HCT116 (cell line): Measurements from ENCODE around the gene NHSL2.

ENCODE experiments used
- ATF3 ChIP-seq: IDR thresholded peaks from 2 replicates; pipeline ENCODE4 v1.6.1; 2012
- CTCF ChIP-seq, 3 experiments: fragments of 200-600 bp in 1 of 3; sonication (generic) in 1 of 3; IDR thresholded peaks in 2 of 3; conservative IDR thresholded peaks in 1 of 3; 2 replicates each; pipeline ENCODE4 v1.5.1; 2012 to 2017; ENCODE audit warnings: low read depth in 2 of 3, low read length in 2 of 3, antibody characterized with exemption in 1 of 3, borderline replicate concordance in 1 of 3, control low read depth in 1 of 3, mild to moderate bottlenecking in 1 of 3, mixed read lengths in 1 of 3, mixed run types in 1 of 3, moderate library complexity in 1 of 3; ENCODE audit not compliant: insufficient read depth in 1 of 3
- JUND ChIP-seq: IDR thresholded peaks from 2 replicates; pipeline ENCODE4 v1.6.1; 2012
- POLR2A ChIP-seq: IDR thresholded peaks from 2 replicates; pipeline ENCODE4 v1.7.0; 2011; ENCODE audit warnings: borderline replicate concordance; ENCODE audit not compliant: insufficient read depth, insufficient read length; ENCODE audit errors: extremely low read depth
- SIN3A ChIP-seq: IDR thresholded peaks from 2 replicates; pipeline ENCODE4 v1.6.1; 2012; ENCODE audit warnings: low read depth

- no peak for TF ChIP-seq CTCF (IDR thresholded peaks at IDR 0.05 in 2 of 3, conservative IDR thresholded peaks at IDR 0.05 in 1 of 3; ENCODE audit: borderline replicate concordance in 1 of 3, insufficient read depth in 1 of 3, low read depth in 2 of 3, low read length in 2 of 3)
- TF ChIP-seq SIN3A: no peak
- no peak for TF ChIP-seq POLR2A
- TF ChIP-seq ATF3: no peak
- no peak for TF ChIP-seq JUND
Measured at GRCh38 chrX:72084114-72084513, 173.5 kb downstream of the NHSL2 start.
